Body of pancreas (tissue), 4 donors: ENCODE results near the gene SRP14. TPM values are rescaled to one million over a fixed set of nuclear protein-coding genes. Genes with fewer than 3 reads are reported as not detected.
"Not testable (repeated sequence)": the region's sequence is repeated elsewhere in the genome, so short reads cannot be mapped to it uniquely, and the experiment has no call there.

ENCODE experiments used
- ATAC-seq: fragments of 150-250 bp; one replicate; pipeline ENCODE4 v1.9.1; 2016
- DNase-seq, 4 donors: peaks; one replicate each; pipeline ENCODE4 v3.0.0-alpha.2; 2019
- H3K27ac ChIP-seq, 4 donors: fragments of 200-600 bp; sonication (generic); 1 replicate in 3 of 4; 2 replicates in 1 of 4; pipeline versions ENCODE4 v1.5.1 to v1.6.1; 2016 to 2019; ENCODE audit warnings: mild to moderate bottlenecking in 1 of 4, mixed read lengths in 1 of 4, moderate library complexity in 1 of 4
- H3K27me3 ChIP-seq, 2 donors: fragments of 200-600 bp; sonication (generic); one replicate each; pipeline ENCODE4 v1.6.0; 2016; ENCODE audit warnings: mild to moderate bottlenecking in 1 of 2
- H3K36me3 ChIP-seq, 2 donors: fragments of 200-600 bp; sonication (generic); replicated peaks in 1 of 2; 2 replicates each; pipeline ENCODE4 v1.5.1; 2016; ENCODE audit warnings: low read depth in 2 of 2; ENCODE audit not compliant: insufficient read depth in 1 of 2
- H3K4me1 ChIP-seq: fragments of 200-600 bp; sonication (generic); one replicate; pipeline ENCODE4 v1.6.0; 2016
- H3K4me3 ChIP-seq, 2 donors: fragments of 200-600 bp; sonication (generic); 1 replicate in 1 of 2; 2 replicates in 1 of 2; pipeline ENCODE4 v1.5.1; 2016 to 2019
- H3K9me3 ChIP-seq, 3 donors: fragments of 200-600 bp; sonication (generic); 1 replicate in 2 of 3; 2 replicates in 1 of 3; pipeline ENCODE4 v1.5.1; 2016
- POLR2A ChIP-seq, 3 donors: fragments of 450-650 bp; IDR thresholded peaks; one replicate each; pipeline ENCODE4 v1.6.1; 2016; ENCODE audit warnings: antibody characterized with exemption in 3 of 3, mild to moderate bottlenecking in 2 of 3
- WGBS, 2 donors: methylation state at CpG; one replicate each; pipeline ENCODE4 v1.1.5; 2017; 5-methylcytosine and 5-hydroxymethylcytosine counted together
- intact Hi-C: fragments of 100-400 bp; cut with DNase I; formaldehyde crosslinking; loops from one replicate; pipeline ENCODE4 v1.15.1; 2023
- total RNA-seq, 2 donors: library from RNA; depleted of rRNA; stranded (reverse); fragments of >200 nt; gene quantifications; one replicate each; pipeline ENCODE4 v1.1.0, GENCODE V29; 2016
- TF ChIP-seq, protein P1 (sequence below), 7 experiments: fragments of 450-650 bp in 4 of 7; fragments of 200-600 bp in 3 of 7; sonication (generic) in 3 of 7; IDR thresholded peaks; one replicate each; pipeline ENCODE4 v1.5.1; 2016 to 2019; ENCODE audit warnings: antibody characterized with exemption in 7 of 7

Gene SRP14
- total RNA-seq, 2 donors from 2014 or later = 122 to 209 TPM

DNA sequence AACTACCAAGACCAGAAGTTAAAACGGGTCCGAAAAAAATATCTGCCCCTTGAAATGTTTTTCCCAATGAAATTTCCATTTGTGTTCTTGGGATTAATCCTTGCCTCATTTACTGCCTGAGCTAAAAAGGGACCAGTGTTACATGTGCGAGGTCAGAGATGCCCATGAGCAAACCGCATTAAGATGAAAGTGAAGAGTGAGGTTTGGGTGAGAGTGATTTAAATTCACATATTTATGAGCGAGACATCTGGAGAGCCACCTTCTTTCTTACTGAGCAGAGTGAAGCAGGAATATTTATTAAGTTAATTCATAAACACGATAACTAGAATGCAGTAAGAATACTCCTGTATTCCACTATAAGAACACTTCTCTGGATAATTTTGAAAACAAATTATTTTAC lies 41.3 kb downstream of the SRP14 start:
- Histone ChIP-seq H3K4me1 (peaks cover 6% of the 10 kb centered on the region), H3K36me3 (peaks cover 0 to 9% of the 10 kb centered on the region in 2 donors), H3K9me3 (no peaks in the 10 kb centered on the region), H3K27me3 (no peaks in the 10 kb centered on the region), H3K4me3 (no peak overlapping the region), H3K27ac (no peak overlapping the region)
- 87 to 90% methylated on average over 6 of the region's 6 CpGs for WGBS, 2 donors
- intact Hi-C loops = no loop called here
- DNase-seq (no peak), ATAC-seq (no peak)
- TF ChIP-seq, protein P1, sequence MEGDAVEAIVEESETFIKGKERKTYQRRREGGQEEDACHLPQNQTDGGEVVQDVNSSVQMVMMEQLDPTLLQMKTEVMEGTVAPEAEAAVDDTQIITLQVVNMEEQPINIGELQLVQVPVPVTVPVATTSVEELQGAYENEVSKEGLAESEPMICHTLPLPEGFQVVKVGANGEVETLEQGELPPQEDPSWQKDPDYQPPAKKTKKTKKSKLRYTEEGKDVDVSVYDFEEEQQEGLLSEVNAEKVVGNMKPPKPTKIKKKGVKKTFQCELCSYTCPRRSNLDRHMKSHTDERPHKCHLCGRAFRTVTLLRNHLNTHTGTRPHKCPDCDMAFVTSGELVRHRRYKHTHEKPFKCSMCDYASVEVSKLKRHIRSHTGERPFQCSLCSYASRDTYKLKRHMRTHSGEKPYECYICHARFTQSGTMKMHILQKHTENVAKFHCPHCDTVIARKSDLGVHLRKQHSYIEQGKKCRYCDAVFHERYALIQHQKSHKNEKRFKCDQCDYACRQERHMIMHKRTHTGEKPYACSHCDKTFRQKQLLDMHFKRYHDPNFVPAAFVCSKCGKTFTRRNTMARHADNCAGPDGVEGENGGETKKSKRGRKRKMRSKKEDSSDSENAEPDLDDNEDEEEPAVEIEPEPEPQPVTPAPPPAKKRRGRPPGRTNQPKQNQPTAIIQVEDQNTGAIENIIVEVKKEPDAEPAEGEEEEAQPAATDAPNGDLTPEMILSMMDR (IDR thresholded peaks at IDR 0.05) = no peak
- no peak for TF ChIP-seq POLR2A (IDR thresholded peaks at IDR 0.05)

DNA sequence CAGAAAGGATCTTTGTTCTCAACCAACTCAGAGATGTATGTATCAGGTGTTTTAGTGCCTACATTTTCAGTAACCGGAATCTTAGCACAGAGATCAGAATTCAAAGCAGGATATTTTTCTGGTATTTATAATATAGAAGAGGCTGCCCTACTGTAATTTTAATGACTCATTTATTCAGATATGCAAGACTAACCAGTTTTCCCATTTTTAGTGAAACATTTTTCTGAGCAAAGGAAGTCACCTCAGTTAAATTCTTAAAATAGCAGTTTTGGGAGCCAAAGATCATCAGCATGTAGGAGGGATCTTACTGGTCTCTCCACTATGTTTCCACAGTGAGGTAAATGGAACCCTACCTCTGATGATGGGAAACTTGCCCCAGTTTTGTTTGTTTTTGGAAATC lies 42.0 kb downstream of the SRP14 start:
- no peak for ATAC-seq
- TF ChIP-seq POLR2A (IDR thresholded peaks at IDR 0.05) = no peak
- TF ChIP-seq, protein P1 (IDR thresholded peaks at IDR 0.05) = no peak
- peaks cover 0 to 9% of the 10 kb centered on the region in 2 donors for H3K36me3 ChIP-seq

DNA sequence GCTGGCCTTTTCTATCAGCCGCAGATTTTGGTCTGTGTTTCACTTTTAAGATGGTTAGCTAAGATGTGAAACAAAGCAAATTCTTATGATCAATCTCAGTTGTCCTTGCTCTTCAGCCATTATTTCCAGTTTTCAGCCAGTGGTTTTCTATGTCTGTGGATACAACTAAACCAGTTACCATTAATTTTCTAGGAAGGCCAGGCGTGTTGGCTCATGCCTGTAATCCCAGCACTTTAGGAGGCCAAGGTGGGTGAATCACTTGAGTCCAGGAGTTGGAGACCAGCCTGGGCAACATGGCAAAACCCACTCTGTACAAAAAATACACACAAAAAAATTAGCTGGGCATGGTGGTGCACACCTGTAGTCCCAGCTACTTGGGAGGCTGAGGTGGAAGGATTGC lies 42.8 kb downstream of the SRP14 start:
- DNase-seq, H3K27me3 ChIP-seq, intact Hi-C loops, ATAC-seq, H3K27ac ChIP-seq, H3K4me1 ChIP-seq, H3K9me3 ChIP-seq, H3K4me3 ChIP-seq: not testable (repeated sequence)
- peaks cover 0 to 11% of the 10 kb centered on the region in 2 donors for H3K36me3 ChIP-seq
- WGBS, 2 donors = 97 to 100% methylated on average over 2 of the region's 2 CpGs

More for the DNA sequence above, 42.0 kb downstream of the SRP14 start:
- Histone ChIP-seq H3K4me1 (peaks cover under 1% of the 10 kb centered on the region), H3K9me3 (no peaks in the 10 kb centered on the region), H3K27me3 (no peaks in the 10 kb centered on the region), H3K4me3 (no peak overlapping the region), H3K27ac (no peak overlapping the region)
- intact Hi-C loops = no loop called here
- no peak for DNase-seq
- WGBS, 2 donors = 90 to 96% methylated on average over 1 of the region's 1 CpG

DNA sequence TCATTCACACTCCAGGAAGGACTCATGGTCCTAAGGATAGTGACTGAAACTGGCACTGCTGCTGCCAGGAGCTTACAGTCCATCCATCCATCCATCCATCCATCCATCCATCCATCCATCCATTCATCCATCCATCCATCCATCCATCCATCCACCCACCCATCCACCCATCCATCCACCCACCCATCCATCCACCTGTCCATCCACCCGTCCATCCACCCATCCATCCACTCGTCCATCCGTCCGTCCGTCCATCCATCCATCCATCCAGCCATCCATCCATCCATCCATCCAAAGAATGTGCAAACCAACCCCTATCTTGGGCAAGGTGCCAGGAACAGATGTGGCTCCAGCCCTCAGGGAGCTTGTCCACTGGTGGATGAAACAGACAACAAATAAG lies 46.0 kb downstream of the SRP14 start:
- ATAC-seq, intact Hi-C loops, H3K4me1 ChIP-seq, H3K4me3 ChIP-seq, H3K27me3 ChIP-seq, H3K9me3 ChIP-seq, H3K27ac ChIP-seq: not testable (repeated sequence)
- WGBS, 2 donors = 89 to 94% methylated on average over 5 of the region's 5 CpGs
- H3K36me3 ChIP-seq = peaks cover 0 to 15% of the 10 kb centered on the region in 2 donors
- peak in 1 of 4 donors; percentile 12 for DNase-seq

DNA sequence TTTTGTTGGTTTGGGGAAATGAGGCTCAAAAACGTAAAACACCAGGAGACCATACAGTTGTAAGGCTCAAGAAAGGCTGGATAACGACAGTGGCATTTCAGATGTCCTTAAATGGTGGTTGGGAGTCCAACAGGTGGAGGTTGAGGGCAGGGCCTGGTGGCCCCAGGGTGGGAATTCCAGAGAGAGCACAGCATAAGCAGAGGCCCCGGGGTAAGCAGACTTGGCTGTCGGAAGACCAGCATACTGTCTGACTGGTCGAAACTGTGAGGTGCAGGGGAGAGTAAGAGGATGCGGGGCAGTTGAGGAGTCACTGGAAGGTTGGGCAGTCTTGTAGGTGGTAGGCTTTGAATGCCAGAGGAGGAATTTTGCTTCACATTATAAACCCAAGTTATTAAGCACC lies 48.3 kb downstream of the SRP14 start:
- no peaks in the 10 kb centered on the region for H3K9me3 ChIP-seq
- H3K27ac ChIP-seq = no peak overlapping the region
- ATAC-seq = no peak
- H3K36me3 ChIP-seq = peaks cover 0 to 20% of the 10 kb centered on the region in 2 donors
- 75 to 86% methylated on average over 6 of the region's 6 CpGs for WGBS, 2 donors
- DNase-seq = no peak
- intact Hi-C loops = no loop called here
- TF ChIP-seq, protein P1 (IDR thresholded peaks at IDR 0.05) = no peak
- TF ChIP-seq POLR2A (IDR thresholded peaks at IDR 0.05) = no peak
- H3K27me3 ChIP-seq = no peaks in the 10 kb centered on the region
- H3K4me3 ChIP-seq = no peak overlapping the region
- no peaks in the 10 kb centered on the region for H3K4me1 ChIP-seq

DNA sequence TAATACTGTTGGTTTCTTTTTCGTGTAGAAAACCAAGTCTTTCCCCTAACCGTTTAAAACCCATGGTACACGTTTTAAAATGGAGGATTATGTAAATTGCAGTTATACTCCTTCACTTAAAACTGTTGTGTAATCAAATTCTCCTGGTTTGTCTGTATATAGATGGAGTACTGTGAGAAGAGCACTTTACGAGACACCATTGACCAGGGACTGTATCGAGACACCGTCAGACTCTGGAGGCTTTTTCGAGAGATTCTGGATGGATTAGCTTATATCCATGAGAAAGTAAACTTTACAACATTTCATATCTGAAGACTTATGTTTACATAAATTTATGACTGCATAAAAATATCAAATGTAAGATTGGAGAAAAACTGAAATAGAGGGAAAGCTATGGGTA lies 51.2 kb downstream of the SRP14 start:
- TF ChIP-seq, protein P1 (IDR thresholded peaks at IDR 0.05) = no peak
- TF ChIP-seq POLR2A (IDR thresholded peaks at IDR 0.05) = no peak
- DNase-seq (no peak), ATAC-seq (no peak)
- WGBS, 2 donors = 84 to 86% methylated on average over 7 of the region's 7 CpGs
- Histone ChIP-seq H3K36me3 (peaks cover 0 to 15% of the 10 kb centered on the region in 2 donors), H3K4me1 (no peaks in the 10 kb centered on the region), H3K27ac (no peak overlapping the region), H3K4me3 (no peak overlapping the region), H3K27me3 (no peaks in the 10 kb centered on the region), H3K9me3 (no peaks in the 10 kb centered on the region)
- intact Hi-C loops = no loop called here
